DOHH2 (cell line): ENCODE results near the gene IZUMO1R.

ENCODE experiments used
- H3F3A ChIP-seq: fragments of 200-600 bp; sonication (generic), shearing (Covaris generic); 2 replicates; pipeline ENCODE4 v1.6.0; 2016; ENCODE audit warnings: antibody characterized with exemption, mild to moderate bottlenecking; ENCODE audit not compliant: control insufficient read depth, insufficient read depth
- H3K27ac ChIP-seq: fragments of 200-600 bp; sonication (generic); 2 replicates; pipeline ENCODE4 v1.5.1; 2014; ENCODE audit warnings: low read depth, mild to moderate bottlenecking, low read length, moderate library complexity
- H3K27me3 ChIP-seq: fragments of 200-600 bp; sonication (generic); 2 replicates; pipeline ENCODE4 v1.6.1; 2014; ENCODE audit warnings: mild to moderate bottlenecking, low read length, mixed read lengths; ENCODE audit not compliant: control insufficient read depth
- H3K36me3 ChIP-seq: fragments of 200-600 bp; sonication (generic); 2 replicates; pipeline ENCODE4 v1.6.1; 2014; ENCODE audit warnings: mild to moderate bottlenecking, low read length, moderate library complexity, mixed read lengths; ENCODE audit not compliant: control insufficient read depth
- H3K4me1 ChIP-seq: fragments of 200-600 bp; sonication (generic); 2 replicates; pipeline ENCODE4 v1.6.1; 2014; ENCODE audit warnings: mild to moderate bottlenecking, low read length, mixed read lengths; ENCODE audit not compliant: control insufficient read depth
- H3K4me2 ChIP-seq: fragments of 200-600 bp; sonication (generic); 2 replicates; pipeline ENCODE4 v1.6.0; 2014; ENCODE audit warnings: mild to moderate bottlenecking, low read length, moderate library complexity
- H3K4me3 ChIP-seq: fragments of 200-600 bp; sonication (generic); 2 replicates; pipeline ENCODE4 v1.5.1; 2014; ENCODE audit warnings: mild to moderate bottlenecking, low read length, mixed read lengths
- H3K79me2 ChIP-seq: fragments of 200-600 bp; sonication (generic); 2 replicates; pipeline ENCODE4 v1.6.1; 2014; ENCODE audit warnings: mild to moderate bottlenecking, low read length, mixed read lengths; ENCODE audit not compliant: control insufficient read depth
- H3K9me2 ChIP-seq: fragments of 200-600 bp; sonication (generic); replicated peaks from 2 replicates; pipeline ENCODE4 v1.6.1; 2014; ENCODE audit warnings: mild to moderate bottlenecking, low read length, mixed read lengths; ENCODE audit not compliant: control insufficient read depth
- H3K9me3 ChIP-seq: fragments of 200-600 bp; sonication (generic); 2 replicates; pipeline ENCODE4 v1.6.1; 2014; ENCODE audit warnings: antibody characterized with exemption, low read length, mixed read lengths; ENCODE audit not compliant: control insufficient read depth, insufficient read depth
- H4K20me1 ChIP-seq: fragments of 200-600 bp; sonication (generic); 2 replicates; pipeline ENCODE4 v1.6.0; 2014; ENCODE audit warnings: low read depth, mild to moderate bottlenecking, antibody characterized with exemption, low read length, moderate library complexity; ENCODE audit not compliant: control insufficient read depth, insufficient read depth
- EZH2phosphoT487 ChIP-seq: fragments of 200-600 bp; sonication (generic); IDR thresholded peaks from 2 replicates; pipeline ENCODE4 v1.6.1; 2017; ENCODE audit warnings: borderline replicate concordance, mild to moderate bottlenecking, antibody characterized with exemption, low read length, moderate library complexity, mixed read lengths
- TF ChIP-seq, protein P1 (sequence below): fragments of 200-600 bp; sonication (generic); IDR thresholded peaks from one replicate; pipeline ENCODE4 v1.5.1; 2014; ENCODE audit warnings: antibody characterized with exemption, mild to moderate bottlenecking, low read depth, low read length; ENCODE audit not compliant: poor library complexity, severe bottlenecking

Gene IZUMO1R

DNA sequence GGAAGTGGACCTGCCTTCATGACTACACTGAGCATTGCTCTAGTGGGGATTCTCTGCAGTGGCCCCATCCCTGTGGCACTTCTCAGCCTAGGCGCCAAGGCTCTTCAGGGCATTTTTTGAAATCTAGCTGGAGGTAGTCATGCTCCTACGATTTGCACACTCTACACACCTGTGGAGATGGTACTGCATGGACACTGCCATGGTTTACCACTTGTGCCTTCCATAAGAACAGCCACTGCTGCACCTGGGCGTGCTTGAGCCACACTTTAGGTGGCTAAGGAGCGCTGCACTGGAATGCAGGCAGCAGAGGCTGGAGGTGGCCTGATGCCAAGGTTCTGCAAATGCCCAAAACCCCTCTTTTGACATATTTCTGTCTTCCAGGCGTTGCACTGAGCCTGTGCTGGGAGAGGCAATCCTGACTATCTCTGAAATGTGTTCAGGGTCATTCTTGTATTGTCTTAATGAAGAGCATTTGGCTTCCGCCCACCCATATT, 24.3 kb downstream of the IZUMO1R start:
- Histone ChIP-seq H3K36me3 (no peaks in the 10 kb centered on the region), H3K4me2 (no peak overlapping the region), H3K27me3 (no peaks in the 10 kb centered on the region), H3K4me3 (no peak overlapping the region), H3K4me1 (no peaks in the 10 kb centered on the region), H4K20me1 (no peaks in the 10 kb centered on the region), H3F3A (no peaks in the 10 kb centered on the region), H3K9me3 (no peaks in the 10 kb centered on the region), H3K79me2 (no peaks in the 10 kb centered on the region), H3K9me2 (no peaks in the 10 kb centered on the region), H3K27ac (no peak overlapping the region)
- no peak for TF ChIP-seq EZH2phosphoT487
- TF ChIP-seq, protein P1, sequence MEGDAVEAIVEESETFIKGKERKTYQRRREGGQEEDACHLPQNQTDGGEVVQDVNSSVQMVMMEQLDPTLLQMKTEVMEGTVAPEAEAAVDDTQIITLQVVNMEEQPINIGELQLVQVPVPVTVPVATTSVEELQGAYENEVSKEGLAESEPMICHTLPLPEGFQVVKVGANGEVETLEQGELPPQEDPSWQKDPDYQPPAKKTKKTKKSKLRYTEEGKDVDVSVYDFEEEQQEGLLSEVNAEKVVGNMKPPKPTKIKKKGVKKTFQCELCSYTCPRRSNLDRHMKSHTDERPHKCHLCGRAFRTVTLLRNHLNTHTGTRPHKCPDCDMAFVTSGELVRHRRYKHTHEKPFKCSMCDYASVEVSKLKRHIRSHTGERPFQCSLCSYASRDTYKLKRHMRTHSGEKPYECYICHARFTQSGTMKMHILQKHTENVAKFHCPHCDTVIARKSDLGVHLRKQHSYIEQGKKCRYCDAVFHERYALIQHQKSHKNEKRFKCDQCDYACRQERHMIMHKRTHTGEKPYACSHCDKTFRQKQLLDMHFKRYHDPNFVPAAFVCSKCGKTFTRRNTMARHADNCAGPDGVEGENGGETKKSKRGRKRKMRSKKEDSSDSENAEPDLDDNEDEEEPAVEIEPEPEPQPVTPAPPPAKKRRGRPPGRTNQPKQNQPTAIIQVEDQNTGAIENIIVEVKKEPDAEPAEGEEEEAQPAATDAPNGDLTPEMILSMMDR, result no peak

DNA sequence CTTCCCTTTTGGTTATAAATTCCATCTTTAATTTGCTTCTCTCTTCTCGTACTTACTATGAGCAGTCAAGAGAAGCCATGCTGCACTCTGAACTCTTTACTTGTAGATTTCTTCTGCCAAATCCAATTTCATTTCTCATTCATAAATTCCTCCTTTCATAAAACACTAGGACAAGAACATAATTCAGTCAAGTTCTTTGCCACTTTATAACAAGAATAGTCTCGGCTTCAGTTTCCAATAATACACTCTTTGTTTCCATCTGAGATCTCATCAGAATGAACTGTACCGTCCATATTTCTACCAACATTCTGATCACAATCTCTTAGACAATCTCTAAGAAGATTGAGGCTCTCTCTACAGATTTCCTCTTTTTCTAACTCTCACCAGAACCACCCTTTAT, 25.1 kb downstream of the IZUMO1R start:
- H3K9me3 ChIP-seq, result no peaks in the 10 kb centered on the region
- no peak overlapping the region for H3K4me3 ChIP-seq

DNA sequence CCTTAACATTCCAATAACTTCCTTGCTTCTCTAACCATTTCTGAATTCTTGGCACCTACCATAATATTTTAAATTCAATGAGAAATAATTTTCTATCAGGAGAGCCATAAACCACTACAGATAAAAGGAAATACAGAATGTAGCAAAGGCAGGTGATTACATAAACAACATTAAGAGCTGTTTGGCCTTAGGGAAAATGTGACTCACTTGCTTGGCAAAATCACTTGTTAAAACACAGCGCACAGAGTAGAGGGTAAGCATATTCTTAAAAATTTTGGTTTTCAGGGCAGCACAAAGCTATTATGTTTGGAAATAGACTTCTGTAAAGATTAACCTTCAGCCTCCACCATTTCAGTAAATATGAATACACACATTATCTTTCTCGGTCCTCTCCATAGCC, 26.4 kb downstream of the IZUMO1R start:
- Histone ChIP-seq H3F3A (no peaks in the 10 kb centered on the region), H3K36me3 (no peaks in the 10 kb centered on the region), H3K4me2 (no peak overlapping the region), H3K9me2 (no peaks in the 10 kb centered on the region), H3K27ac (no peak overlapping the region), H3K27me3 (no peaks in the 10 kb centered on the region), H4K20me1 (no peaks in the 10 kb centered on the region), H3K79me2 (no peaks in the 10 kb centered on the region), H3K9me3 (no peaks in the 10 kb centered on the region), H3K4me1 (no peaks in the 10 kb centered on the region), H3K4me3 (no peak overlapping the region)
- TF ChIP-seq EZH2phosphoT487, result no peak
- TF ChIP-seq, protein P1, result no peak

More for the DNA sequence above, 25.1 kb downstream of the IZUMO1R start:
- TF ChIP-seq, protein P1, result no peak
- no peak for TF ChIP-seq EZH2phosphoT487
- Histone ChIP-seq H3K9me2 (no peaks in the 10 kb centered on the region), H3K27ac (no peak overlapping the region), H3K4me1 (no peaks in the 10 kb centered on the region), H3K79me2 (no peaks in the 10 kb centered on the region), H4K20me1 (no peaks in the 10 kb centered on the region), H3F3A (no peaks in the 10 kb centered on the region), H3K4me2 (no peak overlapping the region), H3K27me3 (no peaks in the 10 kb centered on the region), H3K36me3 (no peaks in the 10 kb centered on the region)
